Tibial nerve (tissue), 4 donors: ENCODE measurements around the gene RFFL. TPM values are rescaled to one million over a fixed set of nuclear protein-coding genes. Genes with fewer than 3 reads are reported as not detected.

Source experiments
- DNase-seq, 2 donors: peaks; one replicate each; pipeline ENCODE4 v3.0.0-alpha.2; 2019; ENCODE audit warnings: low spot score in 2 of 2
- H3K27ac ChIP-seq, 4 donors: fragments of 200-600 bp; sonication (generic) in 3 of 4; one replicate each; pipeline ENCODE4 v1.5.1; 2017 to 2019; ENCODE audit warnings: mild to moderate bottlenecking in 1 of 4
- H3K27me3 ChIP-seq, 2 donors: fragments of 200-600 bp; sonication (generic) in 1 of 2; one replicate each; pipeline versions ENCODE4 v1.5.1 to v1.6.0; 2017 to 2019
- H3K36me3 ChIP-seq, 3 donors: fragments of 200-600 bp; sonication (generic); one replicate each; pipeline ENCODE4 v1.5.1; 2018 to 2019
- H3K4me1 ChIP-seq, 4 donors: fragments of 200-600 bp; sonication (generic) in 3 of 4; one replicate each; pipeline ENCODE4 v1.5.1; 2017 to 2019
- H3K4me3 ChIP-seq, 4 donors: fragments of 200-600 bp; sonication (generic) in 3 of 4; one replicate each; pipeline ENCODE4 v1.5.1; 2017 to 2019; ENCODE audit warnings: mild to moderate bottlenecking in 1 of 4, moderate library complexity in 1 of 4
- H3K9me3 ChIP-seq, 4 donors: fragments of 200-600 bp; sonication (generic) in 3 of 4; one replicate each; pipeline ENCODE4 v1.5.1; 2017 to 2019
- CTCF ChIP-seq, 5 experiments: fragments of 200-600 bp in 3 of 5; fragments of 450-650 bp in 2 of 5; sonication (generic) in 3 of 5; IDR thresholded peaks; one replicate each; pipeline ENCODE4 v1.5.1; 2016 to 2019; ENCODE audit warnings: antibody characterized with exemption in 5 of 5, mild to moderate bottlenecking in 3 of 5, moderate library complexity in 2 of 5
- EP300 ChIP-seq, 2 donors: sonication (generic); formaldehyde crosslinking; IDR thresholded peaks; one replicate each; pipeline ENCODE4 v1.6.1; 2017; ENCODE audit warnings: antibody characterized with exemption in 2 of 2, mild to moderate bottlenecking in 1 of 2
- POLR2A ChIP-seq, 2 donors: fragments of 450-650 bp; IDR thresholded peaks; one replicate each; pipeline ENCODE4 v1.6.1; 2017; ENCODE audit warnings: antibody characterized with exemption in 2 of 2, mild to moderate bottlenecking in 2 of 2, moderate library complexity in 2 of 2
- WGBS, 2 donors: methylation state at CpG; one replicate each; pipeline ENCODE4 v1.1.5; 2018; 5-methylcytosine and 5-hydroxymethylcytosine counted together
- total RNA-seq, 4 donors: library from RNA; depleted of rRNA; stranded (reverse); fragments of >200 nt; gene quantifications; one replicate each; pipeline ENCODE4 v1.1.0, GENCODE V29; 2016

RFFL gene
- total RNA-seq, 4 donors from 2014 or later: 10.8 to 41.3 (median 17.2) TPM

DNA sequence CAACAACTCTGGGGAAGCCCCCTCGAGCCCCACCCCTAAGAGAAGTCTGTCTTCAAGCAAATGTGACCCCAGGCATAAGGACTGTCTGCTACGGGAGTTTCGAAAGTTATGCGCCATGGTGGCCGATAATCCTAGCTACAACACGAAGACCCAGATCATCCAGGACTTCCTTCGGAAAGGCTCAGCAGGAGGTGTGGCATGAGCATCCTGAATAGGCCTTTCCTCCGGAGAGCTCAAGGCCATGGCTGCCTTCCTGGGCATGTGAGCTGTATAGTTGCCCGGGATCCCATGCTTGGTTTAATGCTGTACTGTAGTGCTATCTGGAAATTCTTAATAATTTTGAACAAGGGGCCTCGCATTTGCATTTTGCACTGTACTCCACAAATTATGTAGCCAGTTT is 74.0 kb downstream of the RFFL start:
- WGBS, 2 donors: 89 to 90% methylated on average over 10 of the region's 10 CpGs
- DNase-seq: no peak
- Histone ChIP-seq H3K36me3 (peaks cover 0 to 83% (median 30%) of the 10 kb centered on the region in 3 donors), H3K27me3 (no peaks in the 10 kb centered on the region), H3K4me3 (no peak overlapping the region), H3K4me1 (no peaks in the 10 kb centered on the region), H3K27ac (no peak overlapping the region), H3K9me3 (no peaks in the 10 kb centered on the region)
- TF ChIP-seq POLR2A (IDR thresholded peaks at IDR 0.05): no peak
- no peak for TF ChIP-seq EP300 (IDR thresholded peaks at IDR 0.05)

GRCh38 chr17:34988644-34989043 is 74.9 kb downstream of the RFFL start:
- peaks cover 0 to 75% (median 30%) of the 10 kb centered on the region in 3 donors for H3K36me3 ChIP-seq

DNA sequence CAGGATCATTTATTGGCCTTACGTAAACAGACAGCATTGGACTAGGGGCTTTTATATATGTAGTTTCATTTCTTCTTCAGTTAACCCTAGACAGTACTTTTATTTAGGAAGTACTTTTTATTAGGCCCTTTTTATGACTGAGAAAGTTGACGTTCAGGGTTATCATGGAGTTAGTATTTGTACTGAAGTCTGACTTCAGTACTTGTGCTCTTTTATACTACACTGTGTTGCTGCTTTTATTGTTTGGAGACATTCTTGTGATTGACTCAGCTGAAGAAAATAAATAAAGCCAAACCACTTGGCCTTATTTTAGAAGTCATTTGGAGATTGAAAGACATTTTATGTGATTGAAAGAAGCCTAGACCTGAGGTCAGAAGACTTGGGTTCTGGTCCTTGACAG is 76.3 kb downstream of the RFFL start:
- Histone ChIP-seq H3K4me3 (no peak overlapping the region), H3K4me1 (peaks cover 0 to 15% (median 2%) of the 10 kb centered on the region in 4 donors), H3K36me3 (peaks cover 0 to 61% (median 26%) of the 10 kb centered on the region in 3 donors), H3K27me3 (no peaks in the 10 kb centered on the region), H3K27ac (no peak overlapping the region), H3K9me3 (no peaks in the 10 kb centered on the region)
- 71 to 79% methylated on average over 2 of the region's 2 CpGs for WGBS, 2 donors
- no peak for TF ChIP-seq POLR2A (IDR thresholded peaks at IDR 0.05)
- TF ChIP-seq EP300 (IDR thresholded peaks at IDR 0.05): no peak
- no peak for TF ChIP-seq CTCF (IDR thresholded peaks at IDR 0.05)
- no peak for DNase-seq

More at GRCh38 chr17:34988644-34989043, 74.9 kb downstream of the RFFL start:
- no peaks in the 10 kb centered on the region for H3K9me3 ChIP-seq
- 73% methylated on average over 2 of the region's 2 CpGs for WGBS, 2 donors
- H3K4me1 ChIP-seq: peaks cover 0 to 3% (median 0%) of the 10 kb centered on the region in 4 donors
- TF ChIP-seq CTCF (IDR thresholded peaks at IDR 0.05) (no peak), EP300 (IDR thresholded peaks at IDR 0.05) (no peak), POLR2A (IDR thresholded peaks at IDR 0.05) (no peak)
- no peak overlapping the region for H3K4me3 ChIP-seq
- no peaks in the 10 kb centered on the region for H3K27me3 ChIP-seq
- no peak for DNase-seq
- H3K27ac ChIP-seq: no peak overlapping the region

- H3K36me3 ChIP-seq: peaks cover 0 to 10% (median 4%) of the 10 kb centered on the region in 3 donors
- no peak for DNase-seq
- H3K4me3 ChIP-seq: peak overlapping the region; percentile 82 to 97 (median 90)
- no peaks in the 10 kb centered on the region for H3K27me3 ChIP-seq
- 12% methylated on average over 8 of the region's 8 CpGs for WGBS, 2 donors
- H3K27ac ChIP-seq: peak overlapping the region; percentile 93 to 100 (median 98)
- no peak for TF ChIP-seq EP300 (IDR thresholded peaks at IDR 0.05)
- no peak for TF ChIP-seq CTCF (IDR thresholded peaks at IDR 0.05)
- TF ChIP-seq POLR2A (IDR thresholded peaks at IDR 0.05): no peak
- no peaks in the 10 kb centered on the region for H3K9me3 ChIP-seq
- peaks cover 0 to 39% (median 14%) of the 10 kb centered on the region in 4 donors for H3K4me1 ChIP-seq
Measured at GRCh38 chr17:34981538-34982241, 81.8 kb downstream of the RFFL start.

DNA sequence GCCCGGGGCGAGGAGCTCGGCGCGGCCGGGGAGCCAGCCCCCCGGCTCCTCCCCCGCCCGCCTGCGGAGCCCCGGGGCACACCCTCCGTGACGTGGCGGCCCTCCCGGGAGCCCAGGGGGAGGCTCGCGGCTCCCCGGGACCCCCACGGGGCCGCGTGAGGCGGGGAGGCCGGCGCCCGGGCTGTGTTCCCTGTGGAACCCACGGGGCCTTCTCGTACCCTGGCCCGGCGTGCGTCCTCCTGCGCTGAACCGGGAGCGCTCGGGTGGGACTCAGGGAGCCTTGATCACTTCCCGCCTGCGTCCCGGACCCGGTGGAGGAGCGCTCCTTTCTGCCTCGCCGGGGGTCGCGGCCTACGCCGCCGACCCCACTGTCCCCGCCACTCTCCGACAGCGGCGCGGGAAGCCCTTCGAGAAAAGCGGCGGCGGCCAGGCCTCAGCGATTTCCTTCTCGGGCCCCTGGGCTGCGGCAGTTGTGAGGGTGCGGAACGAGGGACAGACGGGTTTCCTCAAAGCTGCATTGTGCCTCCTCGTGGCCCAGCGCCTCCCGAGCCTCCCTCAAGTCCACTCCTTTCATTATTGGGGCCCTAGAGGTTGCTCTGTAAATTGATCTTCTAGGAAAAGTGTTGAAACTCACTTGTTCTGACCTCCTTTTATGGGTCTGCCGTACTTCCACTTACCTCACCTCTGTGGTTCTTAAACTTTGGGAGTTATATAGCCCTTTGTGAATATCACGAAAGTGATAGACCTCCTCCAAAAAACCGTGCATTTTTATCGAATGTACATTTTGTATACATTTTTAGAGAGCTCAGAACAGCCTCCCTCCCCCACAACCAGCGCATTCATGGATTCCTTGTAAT is 82.6 kb downstream of the RFFL start:
- 1% methylated on average over 29 to 52 of the region's 69 CpGs for WGBS, 2 donors
- no peaks in the 10 kb centered on the region for H3K9me3 ChIP-seq
- peaks cover 0 to 2% (median 0%) of the 10 kb centered on the region in 3 donors for H3K36me3 ChIP-seq
- H3K4me1 ChIP-seq: peaks cover 0 to 39% (median 14%) of the 10 kb centered on the region in 4 donors
- DNase-seq: peak; percentile 52 to 71
- H3K4me3 ChIP-seq: peak overlapping the region; percentile 82 to 97 (median 90)
- TF ChIP-seq EP300 (IDR thresholded peaks at IDR 0.05) (peak in 1 of 2 donors; percentile 22), CTCF (IDR thresholded peaks at IDR 0.05) (peak in 4 of 5 experiments; percentile 30 to 58 (median 32)), POLR2A (IDR thresholded peaks at IDR 0.05) (peak in 1 of 2 donors; percentile 4)
- H3K27ac ChIP-seq: peak overlapping the region; percentile 93 to 100 (median 98)
- no peaks in the 10 kb centered on the region for H3K27me3 ChIP-seq
